Stimulated activated CD4-positive, alpha-beta T cell treated with anti-CD3 and anti-CD28 coated beads, Interleukin-12 subunit alpha, Interleukin-12 subunit beta, amount 100 ng/mL, for 4 hours (primary cell): ENCODE data around the gene STRA6.

Source experiments
- DNase-seq: peaks from one replicate; pipeline ENCODE4 v3.0.0-alpha.2; 2020

Gene STRA6

GRCh38 chr15:74158855-74159650, 43.5 kb downstream of the STRA6 start:
- no peak for DNase-seq

GRCh38 chr15:74157868-74158827, 44.4 kb downstream of the STRA6 start:
- no peak for DNase-seq

- DNase-seq = no peak
Observed at GRCh38 chr15:74156678-74157411, 45.7 kb downstream of the STRA6 start.

- DNase-seq = no peak
Observed at GRCh38 chr15:74155766-74156417, 46.7 kb downstream of the STRA6 start.

GRCh38 chr15:74147051-74147450, 55.5 kb downstream of the STRA6 start:
- no peak for DNase-seq

- DNase-seq = no peak
Observed at GRCh38 chr15:74146277-74146800, 56.2 kb downstream of the STRA6 start.

- no peak for DNase-seq
Observed at GRCh38 chr15:74144153-74144775, 58.3 kb downstream of the STRA6 start.

GRCh38 chr15:74141591-74141990, 61.0 kb downstream of the STRA6 start:
- no peak for DNase-seq

GRCh38 chr15:74138642-74139041, 63.9 kb downstream of the STRA6 start:
- DNase-seq = no peak

GRCh38 chr15:74137537-74137894, 65.1 kb downstream of the STRA6 start:
- no peak for DNase-seq

GRCh38 chr15:74136814-74137536, 65.6 kb downstream of the STRA6 start:
- no peak for DNase-seq

GRCh38 chr15:74136540-74136813, 66.1 kb downstream of the STRA6 start:
- no peak for DNase-seq

GRCh38 chr15:74135041-74135565, 67.5 kb downstream of the STRA6 start:
- DNase-seq = no peak

- no peak for DNase-seq
Observed at GRCh38 chr15:74134387-74135027, 68.1 kb downstream of the STRA6 start.

GRCh38 chr15:74133694-74134386, 68.7 kb downstream of the STRA6 start:
- no peak for DNase-seq

- no peak for DNase-seq
Observed at GRCh38 chr15:74132681-74133651, 69.6 kb downstream of the STRA6 start.

GRCh38 chr15:74131628-74132413, 70.8 kb downstream of the STRA6 start:
- no peak for DNase-seq
